Measurements from ENCODE around the gene LRCH3. TPM values are rescaled to one million over a fixed set of nuclear protein-coding genes. Genes with fewer than 3 reads are reported as not detected.

Gene LRCH3
- 96.3 and 149 TPM in 2 replicates for total RNA-seq

GRCh38 chr3:197791113-197791891 lies at the start of gene LRCH3:
LRCH3 (plus strand) TSS chr3:197791254; CDS start chr3:197791279, 25 bp downstream.
- peak; percentile 76 for DNase-seq (ENCODE audit: low read depth)
- no peak for TF ChIP-seq CTCF (IDR thresholded peaks at IDR 0.05; ENCODE audit: insufficient read depth, low read depth, low read length)
- peak within 1 kb of the TSS; percentile 92 for H3K4me3 ChIP-seq (ENCODE audit: low read depth, low read length)

GRCh38 chr3:197742787-197743186 lies 48.3 kb upstream of the LRCH3 start:
- H3K4me3 ChIP-seq (ENCODE audit: low read depth, low read length) = no peak overlapping the region
- TF ChIP-seq CTCF (IDR thresholded peaks at IDR 0.05; ENCODE audit: insufficient read depth, low read depth, low read length) = no peak
- DNase-seq (ENCODE audit: low read depth) = no peak

- TF ChIP-seq CTCF (IDR thresholded peaks at IDR 0.05; ENCODE audit: insufficient read depth, low read depth, low read length) = no peak
- H3K4me3 ChIP-seq (ENCODE audit: low read depth, low read length) = no peak overlapping the region
- no peak for DNase-seq (ENCODE audit: low read depth)
These were observed 44.8 kb upstream of the LRCH3 start for GRCh38 chr3:197746209-197746608.

GRCh38 chr3:197746801-197747237 lies 44.2 kb upstream of the LRCH3 start:
- no peak overlapping the region for H3K4me3 ChIP-seq (ENCODE audit: low read depth, low read length)
- TF ChIP-seq CTCF (IDR thresholded peaks at IDR 0.05; ENCODE audit: insufficient read depth, low read depth, low read length) = no peak
- DNase-seq (ENCODE audit: low read depth) = no peak

GRCh38 chr3:197748597-197749314 lies 42.3 kb upstream of the LRCH3 start:
- H3K4me3 ChIP-seq (ENCODE audit: low read depth, low read length) = peak overlapping the region; percentile 90
- TF ChIP-seq CTCF (IDR thresholded peaks at IDR 0.05; ENCODE audit: insufficient read depth, low read depth, low read length) = no peak
- DNase-seq (ENCODE audit: low read depth) = peak; percentile 57

- peak overlapping the region; percentile 90 for H3K4me3 ChIP-seq (ENCODE audit: low read depth, low read length)
- TF ChIP-seq CTCF (IDR thresholded peaks at IDR 0.05; ENCODE audit: insufficient read depth, low read depth, low read length) = no peak
- DNase-seq (ENCODE audit: low read depth) = peak; percentile 73
These were observed 41.8 kb upstream of the LRCH3 start for GRCh38 chr3:197749315-197749600.
